Dermis blood vessel endothelial cell (primary cell): Measurements from ENCODE around the gene SIRT2. TPM values are rescaled to one million over a fixed set of nuclear protein-coding genes. Genes with fewer than 3 reads are reported as not detected.

Experiments
- total RNA-seq: library from RNA; depleted of rRNA; stranded (reverse); fragments of >200 nt; gene quantifications from 2 replicates; pipeline ENCODE4 v1.2.3, GENCODE V29; 2014

Gene SIRT2
- total RNA-seq, 1 donor from 2014 or later: 122 TPM

Other genes with a start within 250 kb of the SIRT2 start
- 0.05 TPM in 1 of 2 replicates, not detected in the other for gene CAPN12, start 155.1 kb downstream of the SIRT2 start, total RNA-seq
- not detected in 2 replicates for gene LGALS7, start 126.1 kb downstream of the SIRT2 start, total RNA-seq
- gene LGALS7B, start 110.4 kb downstream of the SIRT2 start, total RNA-seq: 1.4 TPM in 1 of 2 replicates, not detected in the other
- not detected in 2 replicates for gene LGALS4, start 86.7 kb downstream of the SIRT2 start, total RNA-seq
- 27.6 and 32.0 TPM in 2 replicates for gene ECH1, start 67.8 kb downstream of the SIRT2 start, total RNA-seq
- gene HNRNPL, start 49.6 kb downstream of the SIRT2 start, total RNA-seq: 293 and 327 TPM in 2 replicates
- 8.3 and 17.5 TPM in 2 replicates for gene RINL, start 21.3 kb downstream of the SIRT2 start, total RNA-seq
- 10.9 and 21.0 TPM in 2 replicates for gene NFKBIB, start 351 bp upstream of the SIRT2 start, total RNA-seq
- not detected in 2 replicates for gene CCER2, start 12.6 kb upstream of the SIRT2 start, total RNA-seq
- gene SARS2, start 31.1 kb upstream of the SIRT2 start, total RNA-seq: 16.7 and 22.2 TPM in 2 replicates
- gene MRPS12, start 31.3 kb upstream of the SIRT2 start, total RNA-seq: 47.5 and 52.8 TPM in 2 replicates
- 15.6 and 17.9 TPM in 2 replicates for gene FBXO17, start 76.1 kb upstream of the SIRT2 start, total RNA-seq
- gene FBXO27, start 132.9 kb upstream of the SIRT2 start, total RNA-seq: 0.98 and 1.5 TPM in 2 replicates
- 0.19 TPM in 1 of 2 replicates, not detected in the other for gene ACP7, start 184.8 kb upstream of the SIRT2 start, total RNA-seq
- gene PAK4, start 226.2 kb upstream of the SIRT2 start, total RNA-seq: 5.8 and 17.4 TPM in 2 replicates